Chondrocyte (in vitro differentiated cells): Measurements from ENCODE around the gene CETP. TPM values are rescaled to one million over a fixed set of nuclear protein-coding genes. Genes with fewer than 3 reads are reported as not detected.

Experiments
- DNase-seq: peaks from one replicate; pipeline ENCODE4 v3.0.0; 2021; ENCODE audit warnings: mixed read lengths, low spot score
- H3K27ac Mint-ChIP-seq: one replicate; pipeline ENCODE4 v1.8.0; 2021; ENCODE audit warnings: mild to moderate bottlenecking, moderate library complexity, mixed read lengths; ENCODE audit not compliant: unreplicated experiment
- H3K27me3 Mint-ChIP-seq: 2 replicates; pipeline ENCODE4 v1.8.0; 2021; ENCODE audit warnings: low read depth, mixed read lengths
- H3K36me3 Mint-ChIP-seq: 2 replicates; pipeline ENCODE4 v1.8.0; 2021; ENCODE audit warnings: low read depth, mixed read lengths
- H3K4me1 Mint-ChIP-seq: 2 replicates; pipeline ENCODE4 v1.8.0; 2021; ENCODE audit warnings: low read depth, mild to moderate bottlenecking, mixed read lengths
- H3K4me3 Mint-ChIP-seq: one replicate; pipeline ENCODE4 v1.8.0; 2021; ENCODE audit warnings: mild to moderate bottlenecking, moderate library complexity, mixed read lengths; ENCODE audit not compliant: unreplicated experiment
- H3K9me3 Mint-ChIP-seq: 2 replicates; pipeline ENCODE4 v1.8.0; 2021; ENCODE audit warnings: low read depth, mixed read lengths
- total RNA-seq: library from RNA; stranded (reverse); gene quantifications from 3 replicates; pipeline ENCODE4 v1.2.1, GENCODE V29; 2021
- TF ChIP-seq, protein P1 (sequence below): fragments of 200-600 bp; sonication (generic); IDR thresholded peaks from 2 replicates; pipeline ENCODE4 v1.5.0; 2021; ENCODE audit warnings: antibody characterized with exemption, mild to moderate bottlenecking, moderate library complexity

The CETP gene
- total RNA-seq, 1 donor from 2014 or later: not detected

DNA sequence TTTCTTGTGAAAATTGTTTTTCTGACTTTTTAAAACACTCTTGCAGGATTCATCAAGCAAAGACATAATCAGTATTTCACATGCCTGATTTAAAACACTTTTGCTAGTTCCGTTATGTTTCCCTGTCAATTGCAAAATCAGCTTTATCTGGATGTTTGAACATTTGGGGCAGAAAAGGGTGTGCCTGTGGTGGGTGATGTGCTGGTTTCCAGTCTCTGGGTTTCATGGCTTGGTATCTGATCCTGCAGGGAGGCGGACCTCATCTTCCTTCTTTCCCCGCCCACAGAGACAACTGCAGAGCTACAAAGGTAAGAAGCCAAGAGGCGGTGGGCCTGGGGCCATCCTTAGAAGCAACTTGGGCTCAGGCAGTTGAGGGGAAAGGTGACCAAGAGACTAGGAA is 69.4 kb downstream of the CETP start:
- H3K27me3 Mint-ChIP-seq: no peaks in the 10 kb centered on the region
- peaks cover 6% of the 10 kb centered on the region for H3K4me1 Mint-ChIP-seq
- H3K36me3 Mint-ChIP-seq: peaks cover 3% of the 10 kb centered on the region
- no peak overlapping the region for H3K27ac Mint-ChIP-seq
- no peak for DNase-seq
- TF ChIP-seq, protein P1, sequence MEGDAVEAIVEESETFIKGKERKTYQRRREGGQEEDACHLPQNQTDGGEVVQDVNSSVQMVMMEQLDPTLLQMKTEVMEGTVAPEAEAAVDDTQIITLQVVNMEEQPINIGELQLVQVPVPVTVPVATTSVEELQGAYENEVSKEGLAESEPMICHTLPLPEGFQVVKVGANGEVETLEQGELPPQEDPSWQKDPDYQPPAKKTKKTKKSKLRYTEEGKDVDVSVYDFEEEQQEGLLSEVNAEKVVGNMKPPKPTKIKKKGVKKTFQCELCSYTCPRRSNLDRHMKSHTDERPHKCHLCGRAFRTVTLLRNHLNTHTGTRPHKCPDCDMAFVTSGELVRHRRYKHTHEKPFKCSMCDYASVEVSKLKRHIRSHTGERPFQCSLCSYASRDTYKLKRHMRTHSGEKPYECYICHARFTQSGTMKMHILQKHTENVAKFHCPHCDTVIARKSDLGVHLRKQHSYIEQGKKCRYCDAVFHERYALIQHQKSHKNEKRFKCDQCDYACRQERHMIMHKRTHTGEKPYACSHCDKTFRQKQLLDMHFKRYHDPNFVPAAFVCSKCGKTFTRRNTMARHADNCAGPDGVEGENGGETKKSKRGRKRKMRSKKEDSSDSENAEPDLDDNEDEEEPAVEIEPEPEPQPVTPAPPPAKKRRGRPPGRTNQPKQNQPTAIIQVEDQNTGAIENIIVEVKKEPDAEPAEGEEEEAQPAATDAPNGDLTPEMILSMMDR: no peak
- no peaks in the 10 kb centered on the region for H3K9me3 Mint-ChIP-seq
- H3K4me3 Mint-ChIP-seq: no peak overlapping the region

DNA sequence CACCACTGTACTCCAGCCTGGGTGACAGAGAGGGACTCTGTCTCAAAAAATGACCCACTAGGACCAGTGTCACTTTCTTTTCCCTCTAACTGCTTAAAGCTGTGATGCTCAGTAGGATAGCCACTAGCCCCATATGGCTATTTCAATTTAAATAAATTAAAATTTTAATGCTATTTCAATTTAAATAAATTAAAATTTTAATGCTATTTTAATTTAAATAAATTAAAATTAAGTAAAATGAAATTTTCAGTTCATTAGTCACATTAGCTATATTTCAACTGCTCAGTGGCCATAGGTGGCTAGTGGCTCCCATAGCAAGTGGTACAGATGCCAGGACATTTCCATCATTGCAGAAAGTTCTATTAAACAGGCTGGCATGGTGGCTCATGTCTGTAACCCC is 70.6 kb downstream of the CETP start:
- Mint-ChIP-seq H3K4me1 (peaks cover 6% of the 10 kb centered on the region), H3K9me3 (no peaks in the 10 kb centered on the region), H3K36me3 (peaks cover 3% of the 10 kb centered on the region), H3K27me3 (no peaks in the 10 kb centered on the region), H3K4me3 (no peak overlapping the region), H3K27ac (no peak overlapping the region)
- TF ChIP-seq, protein P1: no peak
- DNase-seq: no peak

DNA sequence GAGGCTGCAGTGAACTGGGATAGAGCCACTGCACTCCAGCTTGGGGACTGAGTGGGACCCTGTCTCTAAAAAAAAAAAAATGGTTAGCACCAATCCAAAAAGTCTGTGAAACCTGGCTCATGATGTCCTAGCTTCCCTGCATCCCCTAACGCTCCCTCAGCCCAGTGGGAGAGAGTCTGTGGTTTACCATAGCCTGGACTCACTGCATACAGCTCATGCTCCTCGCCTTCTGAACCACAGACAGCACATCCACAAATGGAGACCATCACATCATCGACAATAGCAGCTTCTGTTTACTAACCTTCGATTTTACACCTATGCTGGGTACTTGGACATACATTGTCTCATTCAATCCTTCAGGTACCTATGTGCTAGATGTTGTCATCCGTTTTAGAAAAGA is 71.2 kb downstream of the CETP start:
- TF ChIP-seq, protein P1: no peak
- Mint-ChIP-seq H3K4me3 (no peak overlapping the region), H3K27ac (no peak overlapping the region), H3K9me3 (no peaks in the 10 kb centered on the region), H3K36me3 (peaks cover 3% of the 10 kb centered on the region), H3K27me3 (no peaks in the 10 kb centered on the region), H3K4me1 (peaks cover 6% of the 10 kb centered on the region)
- peak; percentile 6 for DNase-seq

Other genes with a start within 250 kb of the CETP start
- 48.6 to 86.9 TPM (median 50.0 TPM) in 3 replicates for gene NUP93, start 231.8 kb upstream of the CETP start, total RNA-seq
- not detected in 3 replicates for gene SLC12A3, start 96.7 kb upstream of the CETP start, total RNA-seq
- 146 to 236 TPM (median 223 TPM) in 3 replicates for gene HERPUD1, start 29.8 kb upstream of the CETP start, total RNA-seq
- 6.3 to 10.7 TPM (median 6.6 TPM) in 3 replicates for gene NLRC5, start 27.6 kb downstream of the CETP start, total RNA-seq
- gene CPNE2, start 130.6 kb downstream of the CETP start, total RNA-seq: 10.0 to 22.3 TPM (median 21.8 TPM) in 3 replicates
- 51.3 to 65.5 TPM (median 56.8 TPM) in 3 replicates for gene PSME3IP1, start 224.1 kb downstream of the CETP start, total RNA-seq
- gene RSPRY1, start 224.4 kb downstream of the CETP start, total RNA-seq: 38.9 to 48.7 TPM (median 42.6 TPM) in 3 replicates